ENCODE results near the gene TRIM51. TPM values are rescaled to one million over a fixed set of nuclear protein-coding genes. Genes with fewer than 3 reads are reported as not detected.

Gene TRIM51, protein sequence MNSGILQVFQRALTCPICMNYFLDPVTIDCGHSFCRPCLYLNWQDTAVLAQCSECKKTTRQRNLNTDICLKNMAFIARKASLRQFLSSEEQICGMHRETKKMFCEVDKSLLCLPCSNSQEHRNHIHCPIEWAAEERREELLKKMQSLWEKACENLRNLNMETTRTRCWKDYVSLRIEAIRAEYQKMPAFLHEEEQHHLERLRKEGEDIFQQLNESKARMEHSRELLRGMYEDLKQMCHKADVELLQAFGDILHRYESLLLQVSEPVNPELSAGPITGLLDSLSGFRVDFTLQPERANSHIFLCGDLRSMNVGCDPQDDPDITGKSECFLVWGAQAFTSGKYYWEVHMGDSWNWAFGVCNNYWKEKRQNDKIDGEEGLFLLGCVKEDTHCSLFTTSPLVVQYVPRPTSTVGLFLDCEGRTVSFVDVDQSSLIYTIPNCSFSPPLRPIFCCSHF
- not detected in 5 replicates for total RNA-seq (2022; extraction: Qiagen RNA extraction)

DNA sequence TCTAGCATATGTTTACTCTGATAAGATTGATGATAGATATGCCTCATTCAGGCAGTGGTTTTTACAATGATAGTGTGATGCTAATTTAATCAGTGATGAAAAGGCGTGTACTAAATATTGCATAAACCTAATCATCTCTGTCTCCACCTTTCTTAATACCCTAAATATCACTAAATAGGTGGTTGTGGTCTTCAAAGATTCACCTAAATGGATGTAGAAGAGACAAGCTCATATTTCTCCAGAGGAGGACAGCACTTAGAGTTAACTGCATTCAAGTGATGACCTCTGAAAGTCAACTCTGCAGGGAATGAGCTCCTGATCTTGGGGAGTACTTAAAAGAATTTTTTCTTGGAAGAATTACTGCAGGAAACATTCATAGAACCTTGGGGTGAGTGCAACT is at the start of gene TRIM51:
TSS of gene TRIM51 (plus strand) at position 301 of the 400 bp plus-strand sequence. CDS start 2,132 bp downstream, outside the sequence.

DNA sequence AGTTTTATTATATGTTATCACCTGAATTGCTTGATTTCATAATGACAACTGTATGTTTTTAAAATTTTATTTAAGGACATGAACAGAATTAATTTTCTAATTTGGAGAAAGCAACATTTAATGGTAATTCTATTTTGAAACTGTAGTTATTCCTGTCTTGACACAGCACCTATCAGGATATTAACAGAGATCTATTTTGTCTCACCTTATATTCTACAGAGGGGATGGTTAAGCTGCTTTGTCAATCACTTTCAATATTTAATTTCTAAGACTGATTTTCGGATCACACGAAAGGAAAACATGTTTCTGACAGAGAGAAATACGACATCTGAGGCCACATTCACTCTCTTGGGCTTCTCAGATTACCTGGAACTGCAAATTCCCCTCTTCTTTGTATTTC is 44.6 kb upstream of the TRIM51 start, which contains the start of gene OR5D16:
TSS of gene OR5D16 (plus strand) at position 301 of the 400 bp plus-strand sequence. CDS start at position 301, 0 bp downstream.

DNA sequence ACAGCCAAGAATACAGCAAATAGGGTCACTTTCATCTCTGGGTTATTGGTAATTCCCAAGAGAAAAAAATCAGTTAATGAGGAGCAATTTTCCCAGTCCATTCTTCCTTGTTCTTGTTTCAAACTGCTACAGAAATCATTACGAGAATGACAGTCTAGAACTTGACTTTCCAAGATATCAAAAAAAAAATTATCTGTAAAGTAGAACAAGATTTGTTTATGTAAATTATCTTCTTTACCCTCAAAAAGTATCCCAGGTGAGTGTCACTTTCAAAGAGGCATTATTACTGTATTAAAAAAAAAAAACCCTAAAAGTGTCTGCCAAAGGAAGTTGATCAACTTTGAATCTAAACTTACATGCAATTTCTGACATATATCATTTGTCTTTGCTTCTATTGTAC is 31.4 kb downstream of the TRIM51 start, which contains the start of gene OR5W2:
TSS of gene OR5W2 (minus strand) at position 101 of the 400 bp plus-strand sequence. CDS start at position 101, 0 bp downstream.

DNA sequence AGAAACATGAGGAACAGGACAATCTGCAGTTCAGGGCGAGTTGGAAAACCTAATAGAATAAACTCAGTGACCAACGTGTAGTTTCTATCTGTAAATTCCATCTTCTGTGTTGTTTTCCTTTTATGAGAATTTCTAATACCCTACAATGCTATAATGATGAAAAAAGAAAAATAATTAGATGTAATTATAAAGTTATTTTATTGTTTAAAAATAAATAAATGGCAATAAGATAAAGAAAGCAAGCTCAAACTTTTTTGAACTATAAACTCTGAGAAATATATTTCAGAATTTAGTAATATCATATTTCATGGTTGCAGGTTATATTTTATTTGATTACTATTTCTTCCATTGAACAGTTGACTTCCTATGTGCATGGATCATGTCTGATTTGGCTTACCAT is 53.2 kb downstream of the TRIM51 start, which contains the start of gene OR5I1:
TSS of gene OR5I1 (minus strand) at position 101 of the 400 bp plus-strand sequence. CDS start at position 101, 0 bp downstream.

Other genes starting within 250 kb of the TRIM51 start
- gene OR4P4, start 248.2 kb upstream of the TRIM51 start, total RNA-seq (2022; extraction: Qiagen RNA extraction): not detected in 5 replicates
- gene OR4S2, start 235.0 kb upstream of the TRIM51 start, total RNA-seq (2022; extraction: Qiagen RNA extraction): not detected in 5 replicates
- not detected in 5 replicates for gene OR4C6, start 221.1 kb upstream of the TRIM51 start, total RNA-seq (2022; extraction: Qiagen RNA extraction)
- gene OR5D13, start 109.9 kb upstream of the TRIM51 start, total RNA-seq (2022; extraction: Qiagen RNA extraction): not detected in 5 replicates
- gene OR5D14, start 87.7 kb upstream of the TRIM51 start, total RNA-seq (2022; extraction: Qiagen RNA extraction): not detected in 5 replicates
- gene OR5L1, start 71.9 kb upstream of the TRIM51 start, total RNA-seq (2022; extraction: Qiagen RNA extraction): not detected in 5 replicates
- gene OR5D18, start 63.7 kb upstream of the TRIM51 start, total RNA-seq (2022; extraction: Qiagen RNA extraction): not detected in 5 replicates
- not detected in 5 replicates for gene OR5L2, start 56.1 kb upstream of the TRIM51 start, total RNA-seq (2022; extraction: Qiagen RNA extraction)
- not detected in 5 replicates for gene OR5D16, start 44.5 kb upstream of the TRIM51 start, total RNA-seq (2022; extraction: Qiagen RNA extraction)
- not detected in 5 replicates for gene OR5W2, start 31.3 kb downstream of the TRIM51 start, total RNA-seq (2022; extraction: Qiagen RNA extraction)
- gene OR5I1, start 53.1 kb downstream of the TRIM51 start, total RNA-seq (2022; extraction: Qiagen RNA extraction): not detected in 5 replicates
- gene OR10AG1, start 86.6 kb downstream of the TRIM51 start, total RNA-seq (2022; extraction: Qiagen RNA extraction): not detected in 5 replicates
- gene OR5F1, start 111.3 kb downstream of the TRIM51 start, total RNA-seq (2022; extraction: Qiagen RNA extraction): not detected in 5 replicates
- not detected in 5 replicates for gene OR5AS1, start 144.4 kb downstream of the TRIM51 start, total RNA-seq (2022; extraction: Qiagen RNA extraction)
- gene OR8I2, start 210.0 kb downstream of the TRIM51 start, total RNA-seq (2022; extraction: Qiagen RNA extraction): not detected in 5 replicates
- not detected in 5 replicates for gene OR8H2, start 220.4 kb downstream of the TRIM51 start, total RNA-seq (2022; extraction: Qiagen RNA extraction)
- gene OR8H3, start 239.1 kb downstream of the TRIM51 start, total RNA-seq (2022; extraction: Qiagen RNA extraction): not detected in 5 replicates